ENCODE data around the gene MRRF.

DNA sequence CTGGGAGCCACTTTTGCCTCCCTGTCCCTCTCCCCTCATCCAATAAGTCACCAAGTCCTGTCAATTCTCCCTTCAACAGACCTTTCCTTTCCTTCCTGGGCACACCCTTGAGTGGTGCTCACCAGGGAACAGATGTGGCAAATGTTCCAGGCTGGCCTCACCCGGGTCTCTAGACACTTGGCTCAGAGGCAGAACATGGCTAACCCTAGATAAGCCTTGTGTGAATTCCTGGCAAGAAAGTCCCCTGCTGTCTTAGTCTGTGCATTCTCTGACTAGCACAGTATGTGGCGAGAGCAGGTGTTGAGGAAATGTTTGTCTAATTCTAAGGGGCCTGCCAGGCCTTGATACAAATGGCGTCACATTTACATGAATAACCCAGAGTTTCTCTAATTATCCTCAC is 64.9 kb downstream of the MRRF start:
- TF ChIP-seq EZH2 (IDR thresholded peaks at IDR 0.05; ENCODE audit: insufficient read depth, poor library complexity, severe bottlenecking) (no peak), EZH2phosphoT487 (IDR thresholded peaks at IDR 0.05; ENCODE audit: insufficient read depth, low read depth) (no peak)
